ENCODE data around the gene PCDHGB1.

- peak; percentile 63 for TF ChIP-seq CTCF (IDR thresholded peaks at IDR 0.05; ENCODE audit: borderline replicate concordance, extremely low read depth, low read length, poor library complexity, severe bottlenecking)
- no peak for TF ChIP-seq EZH2 (IDR thresholded peaks at IDR 0.05; ENCODE audit: borderline replicate concordance, low read depth, low read length, severe bottlenecking)
Observed at GRCh38 chr5:141354900-141355469, 5.1 kb downstream of the PCDHGB1 start, which contains the start of gene PCDHGA4.

Measured in DND-41 (cell line).